ENCODE data around the gene ACO2. TPM values are rescaled to one million over a fixed set of nuclear protein-coding genes. Genes with fewer than 3 reads are reported as not detected.

Gene ACO2
- total RNA-seq, 1 experiment from 2014 or later = 66.6 TPM

DNA sequence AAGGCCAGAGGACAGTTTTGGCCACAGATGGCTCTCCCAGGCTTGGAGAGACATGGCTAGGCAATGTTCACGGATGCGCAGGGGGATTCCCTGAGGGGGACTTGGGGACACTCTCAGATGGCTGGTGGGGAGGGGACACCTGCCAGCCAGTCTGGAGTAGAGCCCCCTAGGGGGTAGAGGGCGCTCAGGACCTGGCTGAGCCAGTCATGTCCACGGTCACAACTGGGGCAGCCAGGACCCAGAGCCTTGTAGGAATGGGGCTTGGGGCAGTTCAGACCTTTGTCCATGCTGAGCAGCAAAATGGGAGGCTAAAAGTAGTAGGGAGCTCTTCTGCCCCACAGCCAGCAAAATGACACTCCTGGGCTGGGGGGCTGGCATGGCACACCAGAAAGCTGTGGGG, 93.5 kb downstream of the ACO2 start:
- no peak overlapping the region for H2BK120ac ChIP-seq (ENCODE audit: low read depth, low read length, poor library complexity, severe bottlenecking)
- H3K27me3 Mint-ChIP-seq (ENCODE audit: low read depth) = peaks cover 7% of the 10 kb centered on the region; the same call in 1 of the 2 replicates
- no peak overlapping the region for H3T11ph ChIP-seq (ENCODE audit: low read length)
- H4K5ac ChIP-seq (ENCODE audit: insufficient read length, low read depth, low read length) = no peak overlapping the region
- H3K56ac ChIP-seq (ENCODE audit: insufficient read length, low read depth, low read length) = no peak overlapping the region
- H3K27ac ChIP-seq (ENCODE audit: insufficient read length, low read depth, low read length) = no peak overlapping the region
- peaks cover 42 to 46% of the 10 kb centered on the region in 2 experiments for H3K4me1 Mint-ChIP-seq
- no peak overlapping the region for H2AFZ ChIP-seq (ENCODE audit: low read length)
- no peak overlapping the region for H3K18ac ChIP-seq (ENCODE audit: insufficient read length, low read depth, low read length)
- H2AK5ac ChIP-seq (ENCODE audit: insufficient read length, low read length) = no peak overlapping the region
- no peak overlapping the region; a peak in 1 of 5 replicates for H3K4me3 Mint-ChIP-seq
- H2BK15ac ChIP-seq (ENCODE audit: low read depth, low read length) = no peak overlapping the region
- H3K23ac ChIP-seq (ENCODE audit: insufficient read length, low read depth, low read length) = no peak overlapping the region
- no peak for DNase-seq
- no peak overlapping the region for H2BK5ac ChIP-seq (ENCODE audit: insufficient read length, low read length)
- H3K27ac Mint-ChIP-seq = peak overlapping the region in 1 of 3 experiments; percentile 23; a peak in 1 of 7 replicates
- no peak overlapping the region for H3K9ac ChIP-seq (ENCODE audit: extremely low read depth, insufficient read length, low read length)
- peaks cover 3% of the 10 kb centered on the region; the same call in 1 of the 2 replicates for H3K4me1 ChIP-seq (ENCODE audit: insufficient read depth, low read length)
- TF ChIP-seq, protein P1, sequence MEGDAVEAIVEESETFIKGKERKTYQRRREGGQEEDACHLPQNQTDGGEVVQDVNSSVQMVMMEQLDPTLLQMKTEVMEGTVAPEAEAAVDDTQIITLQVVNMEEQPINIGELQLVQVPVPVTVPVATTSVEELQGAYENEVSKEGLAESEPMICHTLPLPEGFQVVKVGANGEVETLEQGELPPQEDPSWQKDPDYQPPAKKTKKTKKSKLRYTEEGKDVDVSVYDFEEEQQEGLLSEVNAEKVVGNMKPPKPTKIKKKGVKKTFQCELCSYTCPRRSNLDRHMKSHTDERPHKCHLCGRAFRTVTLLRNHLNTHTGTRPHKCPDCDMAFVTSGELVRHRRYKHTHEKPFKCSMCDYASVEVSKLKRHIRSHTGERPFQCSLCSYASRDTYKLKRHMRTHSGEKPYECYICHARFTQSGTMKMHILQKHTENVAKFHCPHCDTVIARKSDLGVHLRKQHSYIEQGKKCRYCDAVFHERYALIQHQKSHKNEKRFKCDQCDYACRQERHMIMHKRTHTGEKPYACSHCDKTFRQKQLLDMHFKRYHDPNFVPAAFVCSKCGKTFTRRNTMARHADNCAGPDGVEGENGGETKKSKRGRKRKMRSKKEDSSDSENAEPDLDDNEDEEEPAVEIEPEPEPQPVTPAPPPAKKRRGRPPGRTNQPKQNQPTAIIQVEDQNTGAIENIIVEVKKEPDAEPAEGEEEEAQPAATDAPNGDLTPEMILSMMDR (conservative IDR thresholded peaks at IDR 0.05) = no peak
- H3K79me1 ChIP-seq (ENCODE audit: insufficient read depth, low read depth, low read length, poor library complexity, severe bottlenecking) = no peaks in the 10 kb centered on the region
- no peaks in the 10 kb centered on the region for H3K79me2 ChIP-seq (ENCODE audit: insufficient read depth, low read length)
- no peaks in the 10 kb centered on the region; a peak in 1 of 7 replicates for H3K36me3 Mint-ChIP-seq (ENCODE audit: insufficient read depth in 1 of 3, low read depth in 3 of 3)
- H3K9me3 ChIP-seq (ENCODE audit: control insufficient read depth, low read depth, low read length) = no peaks in the 10 kb centered on the region
- H3K9me3 Mint-ChIP-seq = no peaks in the 10 kb centered on the region
- no peak overlapping the region for H2BK12ac ChIP-seq (ENCODE audit: insufficient read length, low read depth, low read length)
- H3K23me2 ChIP-seq (ENCODE audit: insufficient read length, low read depth, low read length, poor library complexity, severe bottlenecking) = no peaks in the 10 kb centered on the region
- H4K8ac ChIP-seq (replicated peaks; ENCODE audit: insufficient read length, low read depth, low read length) = no peak overlapping the region
- H3K4me2 ChIP-seq (ENCODE audit: insufficient read depth, insufficient read length, low read length) = no peak overlapping the region
- no peak overlapping the region for H3K14ac ChIP-seq (ENCODE audit: insufficient read depth, low read length)
- no CpG with 5 or more reads among the region's 4 CpGs for WGBS (ENCODE audit: extremely low coverage, insufficient read length, low lambda C conversion rate)
- no peaks in the 10 kb centered on the region for H4K20me1 ChIP-seq (ENCODE audit: control insufficient read depth, insufficient read depth, insufficient read length)
- H3K4ac ChIP-seq (ENCODE audit: low read depth, low read length) = no peak overlapping the region
- H2BK20ac ChIP-seq (ENCODE audit: low read depth, low read length, poor library complexity, severe bottlenecking) = no peak overlapping the region
- H3K27me3 ChIP-seq (ENCODE audit: insufficient read depth, low read length) = no peaks in the 10 kb centered on the region
- H4K91ac ChIP-seq (ENCODE audit: insufficient read length, low read depth, low read length) = no peak overlapping the region

Data from H9 (cell line).